OCI-LY3 (cell line): Measurements from ENCODE around the gene HSP90B1.

ENCODE experiments used
- EZH2phosphoT487 ChIP-seq: fragments of 200-600 bp; shearing (Covaris generic); IDR thresholded peaks from 2 replicates; pipeline ENCODE4 v1.6.1; 2018; ENCODE audit warnings: antibody characterized with exemption, mixed run types, low read depth
- TF ChIP-seq, protein P1 (sequence below): fragments of 200-600, 300-600 bp; sonication (generic); IDR thresholded peaks from 2 replicates; pipeline ENCODE4 v1.5.1; 2014; ENCODE audit warnings: antibody characterized with exemption, low read length, low read depth

DNA sequence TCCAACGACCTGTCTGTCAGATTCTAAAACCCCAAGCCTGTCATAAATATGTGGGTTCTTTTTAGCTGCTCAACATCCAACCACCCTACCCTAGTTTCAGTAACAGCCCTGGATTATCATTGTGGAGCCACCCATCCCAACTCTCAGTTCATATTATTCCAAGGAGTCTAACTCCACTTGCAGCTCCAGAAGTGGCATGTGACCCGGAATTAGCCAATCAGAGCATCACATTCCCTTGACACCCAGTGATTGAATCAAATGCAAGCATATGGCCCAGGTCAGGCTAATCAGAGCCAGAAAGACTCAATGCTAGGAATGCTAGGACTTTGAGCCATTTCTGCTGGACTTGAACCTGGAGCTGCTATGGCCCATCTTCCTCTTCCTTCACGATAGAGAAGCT is 17.1 kb upstream of the HSP90B1 start:
- TF ChIP-seq EZH2phosphoT487 = no peak
- TF ChIP-seq, protein P1, sequence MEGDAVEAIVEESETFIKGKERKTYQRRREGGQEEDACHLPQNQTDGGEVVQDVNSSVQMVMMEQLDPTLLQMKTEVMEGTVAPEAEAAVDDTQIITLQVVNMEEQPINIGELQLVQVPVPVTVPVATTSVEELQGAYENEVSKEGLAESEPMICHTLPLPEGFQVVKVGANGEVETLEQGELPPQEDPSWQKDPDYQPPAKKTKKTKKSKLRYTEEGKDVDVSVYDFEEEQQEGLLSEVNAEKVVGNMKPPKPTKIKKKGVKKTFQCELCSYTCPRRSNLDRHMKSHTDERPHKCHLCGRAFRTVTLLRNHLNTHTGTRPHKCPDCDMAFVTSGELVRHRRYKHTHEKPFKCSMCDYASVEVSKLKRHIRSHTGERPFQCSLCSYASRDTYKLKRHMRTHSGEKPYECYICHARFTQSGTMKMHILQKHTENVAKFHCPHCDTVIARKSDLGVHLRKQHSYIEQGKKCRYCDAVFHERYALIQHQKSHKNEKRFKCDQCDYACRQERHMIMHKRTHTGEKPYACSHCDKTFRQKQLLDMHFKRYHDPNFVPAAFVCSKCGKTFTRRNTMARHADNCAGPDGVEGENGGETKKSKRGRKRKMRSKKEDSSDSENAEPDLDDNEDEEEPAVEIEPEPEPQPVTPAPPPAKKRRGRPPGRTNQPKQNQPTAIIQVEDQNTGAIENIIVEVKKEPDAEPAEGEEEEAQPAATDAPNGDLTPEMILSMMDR = no peak
